GM19351 (cell line): ENCODE measurements around the gene SYT6.

Source experiments
- ATAC-seq: cut with Tn5 transposase; IDR thresholded peaks from one replicate; pipeline ENCODE4 v1.9.1; 2021; ENCODE audit warnings: mild to moderate bottlenecking, moderate library complexity; ENCODE audit not compliant: unreplicated experiment

Gene SYT6

DNA sequence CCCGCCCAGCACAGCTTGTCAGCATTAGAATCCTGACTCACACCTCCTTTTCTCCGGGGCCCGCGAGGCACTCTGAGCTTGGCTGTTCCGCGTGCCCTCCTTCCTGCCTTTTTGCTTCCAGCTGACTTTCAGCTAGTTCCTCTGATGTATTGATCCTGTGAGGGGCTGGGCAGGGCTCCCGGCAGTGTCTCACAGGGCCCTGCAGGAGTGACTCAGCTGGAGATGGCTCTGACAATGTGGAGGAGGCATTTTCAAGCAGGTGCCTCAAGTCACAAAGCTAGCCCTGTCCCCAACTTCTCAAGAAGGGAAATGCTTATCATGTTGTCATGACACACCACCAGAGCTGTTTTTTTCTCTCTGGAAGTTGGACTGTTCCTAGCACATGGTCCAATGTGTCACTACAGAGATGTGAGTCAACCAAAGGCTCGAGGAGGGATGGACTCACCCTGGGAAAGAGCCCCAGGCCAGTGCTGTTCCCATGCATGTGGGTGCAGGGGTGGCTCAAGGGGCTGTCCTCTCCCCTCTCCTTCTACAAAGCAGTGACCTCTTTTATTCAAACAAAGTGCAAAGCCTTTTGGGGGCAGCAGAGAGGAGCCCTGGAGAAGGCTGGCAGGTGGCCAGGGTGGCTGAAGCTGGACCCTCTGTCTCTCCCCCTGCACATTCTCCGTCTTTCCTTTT is 30.6 kb downstream of the SYT6 start:
- ATAC-seq = no peak

DNA sequence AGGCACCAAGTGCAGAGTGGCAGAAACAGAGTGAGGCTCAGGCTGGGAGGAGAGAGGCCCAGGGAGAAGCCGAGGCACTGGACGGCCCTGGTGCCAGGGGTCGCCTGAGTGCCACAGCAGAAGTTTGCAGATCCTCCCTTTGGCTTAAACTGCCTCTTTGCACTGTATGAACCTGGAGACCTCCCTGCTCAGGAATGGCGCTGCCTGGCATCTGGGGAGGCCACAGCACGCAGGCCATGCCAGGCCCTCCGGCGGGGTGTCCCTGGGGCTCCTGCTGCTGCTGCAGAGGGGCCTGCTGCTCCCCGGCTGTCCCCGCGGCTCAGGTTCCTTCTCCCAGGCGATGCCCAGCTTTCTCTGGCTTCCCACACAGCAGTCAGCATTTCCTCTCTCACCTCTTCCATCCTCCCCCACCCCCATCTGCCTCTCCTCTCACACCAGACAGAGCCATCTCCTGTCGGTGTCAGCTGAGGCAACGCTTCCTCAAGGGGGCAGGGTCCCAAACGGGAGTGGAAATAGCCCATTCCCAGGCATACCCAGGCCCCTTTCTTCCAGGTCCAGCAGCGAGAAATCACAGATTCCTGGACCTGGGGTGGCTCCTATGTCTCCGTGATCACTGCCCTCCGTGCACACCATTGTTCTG is 35.2 kb downstream of the SYT6 start:
- ATAC-seq = no peak

DNA sequence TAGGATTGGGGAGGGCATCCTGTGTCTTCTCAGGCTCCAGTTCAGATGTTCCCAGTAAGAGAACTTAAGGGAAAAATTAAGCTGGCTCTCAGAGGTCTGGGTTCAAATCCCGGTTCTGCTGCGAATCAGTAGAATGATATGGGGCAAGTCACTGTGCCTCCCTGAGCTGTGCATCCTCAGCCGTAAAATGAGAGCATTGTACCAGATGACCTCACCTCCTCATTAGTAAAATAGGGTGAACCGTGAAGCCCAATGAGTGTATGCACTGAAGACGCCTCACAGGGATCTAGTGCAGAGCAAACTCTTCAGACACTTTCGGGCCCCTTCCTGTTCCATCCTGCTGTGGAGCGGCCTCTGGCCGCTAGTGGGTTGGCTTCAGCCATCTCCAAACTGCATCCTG is 36.0 kb downstream of the SYT6 start:
- no peak for ATAC-seq

- no peak for ATAC-seq
These were observed 37.6 kb downstream of the SYT6 start for GRCh38 chr1:114116086-114116485.

DNA sequence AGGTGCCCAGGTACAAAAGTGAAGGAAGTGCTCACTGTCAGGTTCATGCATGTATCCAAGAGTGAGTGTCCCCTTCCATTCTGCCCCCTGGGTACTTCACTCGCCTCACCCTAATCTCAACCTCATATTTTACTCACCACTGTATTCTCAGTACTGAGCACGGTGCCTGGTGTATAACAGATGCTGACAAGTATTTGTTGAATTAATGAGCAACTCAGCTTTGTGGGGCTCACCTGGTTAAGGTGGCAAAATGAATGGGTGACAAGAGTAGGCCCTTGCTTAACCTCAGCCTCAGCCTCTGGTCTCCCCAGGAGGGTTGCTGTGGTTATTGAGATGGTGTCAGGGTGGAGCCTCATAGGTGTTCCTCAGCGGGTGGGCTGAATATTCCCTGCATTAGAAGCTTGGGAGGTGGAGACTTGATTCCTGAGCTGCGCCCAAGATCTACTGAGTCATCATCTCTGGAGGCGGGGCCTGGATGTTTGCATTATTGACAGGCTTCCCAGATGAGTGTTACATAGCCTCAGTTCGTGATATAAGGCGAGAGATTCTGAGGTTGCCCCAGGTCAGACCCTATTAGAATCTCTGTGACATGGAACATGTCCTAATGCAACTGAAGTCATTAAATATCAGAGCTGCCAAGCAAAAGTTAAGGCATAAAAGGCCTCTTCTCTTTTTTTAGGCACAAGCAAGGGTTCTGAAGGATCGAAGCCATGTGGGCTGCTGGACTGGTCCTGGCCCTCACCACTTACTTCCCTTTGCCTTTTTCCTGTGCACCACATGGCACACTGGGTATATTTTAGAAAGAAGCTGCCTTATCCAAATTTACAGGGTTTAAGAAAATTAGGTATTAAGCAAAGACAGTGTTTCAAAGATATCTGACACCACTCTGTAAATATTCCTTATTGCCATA is 39.2 kb downstream of the SYT6 start:
- no peak for ATAC-seq

DNA sequence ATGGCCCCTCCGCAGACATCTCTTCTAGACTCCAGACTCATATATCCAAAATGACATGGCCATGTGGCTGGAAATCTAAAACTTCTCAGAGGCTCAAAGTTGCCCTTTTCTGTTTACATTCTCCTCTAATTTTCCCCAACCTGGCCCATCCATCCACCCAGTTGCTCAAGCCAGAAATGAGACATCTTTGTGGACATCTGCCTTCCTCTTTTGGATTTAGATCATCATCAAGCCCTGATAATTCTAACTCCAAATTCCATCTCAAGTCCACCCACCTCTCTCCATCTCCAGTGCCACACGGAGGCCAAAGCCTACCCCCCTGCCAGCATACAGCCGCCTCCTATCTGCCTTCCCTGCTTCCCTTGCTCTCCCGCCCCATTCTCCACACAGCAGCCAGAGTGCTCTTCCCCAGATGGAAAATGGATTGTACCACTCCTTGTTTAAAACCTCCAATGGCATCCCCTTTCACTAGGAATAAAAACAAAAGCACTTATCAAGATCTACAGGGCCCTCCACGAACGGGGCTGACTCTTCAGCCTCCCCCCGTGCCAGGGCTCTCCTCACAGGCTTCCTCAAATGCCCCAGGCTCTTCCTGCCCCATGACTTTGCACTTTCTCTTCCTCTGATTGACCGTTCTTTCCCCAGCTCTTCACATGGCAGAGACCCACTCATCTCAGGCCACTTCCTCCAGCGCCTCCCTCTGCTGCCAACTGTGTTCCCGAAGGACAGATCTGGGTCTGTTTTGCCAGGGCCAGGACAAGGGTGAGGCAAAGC is 40.1 kb downstream of the SYT6 start:
- ATAC-seq = no peak

DNA sequence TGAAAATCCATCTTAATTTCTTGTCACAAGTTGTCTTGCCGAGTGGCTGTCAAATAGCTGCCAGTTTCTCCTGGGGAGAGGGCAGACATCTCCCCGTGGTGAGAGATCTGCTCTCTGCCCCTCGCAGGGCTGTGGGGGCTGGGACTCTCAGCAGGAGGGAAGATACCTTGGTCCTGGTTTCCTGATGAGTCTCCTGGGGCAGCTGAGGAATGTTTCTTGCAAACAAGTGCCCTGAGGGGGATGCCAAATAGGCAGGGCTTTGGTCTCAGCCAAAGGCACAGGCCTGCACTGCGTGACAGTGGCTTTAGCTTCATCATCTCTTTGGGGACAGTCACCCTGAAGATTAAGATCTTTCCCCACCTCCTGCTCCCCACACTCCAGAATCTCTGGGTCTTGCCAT is 40.9 kb downstream of the SYT6 start:
- no peak for ATAC-seq

GRCh38 chr1:114111731-114112641 is 41.7 kb downstream of the SYT6 start:
- no peak for ATAC-seq

GRCh38 chr1:114109981-114110380 is 43.7 kb downstream of the SYT6 start:
- ATAC-seq = no peak

DNA sequence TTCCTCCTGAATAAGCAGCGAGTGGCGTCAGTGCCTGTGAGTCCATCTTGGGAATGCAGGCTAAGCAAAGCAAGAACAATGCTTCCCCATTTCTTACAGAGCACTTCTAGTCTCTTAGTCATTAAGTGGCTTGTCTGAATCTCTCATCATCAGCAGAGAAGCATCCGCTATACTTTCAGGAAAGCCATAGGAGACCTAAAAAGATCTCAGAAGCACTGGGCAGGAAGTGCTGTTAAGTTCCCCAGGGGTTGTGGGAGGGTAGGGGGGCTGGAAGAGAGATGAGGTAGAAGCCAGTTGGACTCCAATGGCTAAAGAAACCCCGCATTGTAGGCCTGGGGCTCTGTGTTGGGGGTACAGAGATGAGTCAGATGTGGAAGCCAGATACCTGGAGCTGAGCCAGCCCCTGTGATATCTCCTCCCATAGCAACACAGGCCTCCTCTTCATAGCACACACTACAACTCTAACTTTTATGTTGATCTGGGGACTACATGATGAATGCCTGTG is 44.9 kb downstream of the SYT6 start:
- ATAC-seq = peak; percentile 95

DNA sequence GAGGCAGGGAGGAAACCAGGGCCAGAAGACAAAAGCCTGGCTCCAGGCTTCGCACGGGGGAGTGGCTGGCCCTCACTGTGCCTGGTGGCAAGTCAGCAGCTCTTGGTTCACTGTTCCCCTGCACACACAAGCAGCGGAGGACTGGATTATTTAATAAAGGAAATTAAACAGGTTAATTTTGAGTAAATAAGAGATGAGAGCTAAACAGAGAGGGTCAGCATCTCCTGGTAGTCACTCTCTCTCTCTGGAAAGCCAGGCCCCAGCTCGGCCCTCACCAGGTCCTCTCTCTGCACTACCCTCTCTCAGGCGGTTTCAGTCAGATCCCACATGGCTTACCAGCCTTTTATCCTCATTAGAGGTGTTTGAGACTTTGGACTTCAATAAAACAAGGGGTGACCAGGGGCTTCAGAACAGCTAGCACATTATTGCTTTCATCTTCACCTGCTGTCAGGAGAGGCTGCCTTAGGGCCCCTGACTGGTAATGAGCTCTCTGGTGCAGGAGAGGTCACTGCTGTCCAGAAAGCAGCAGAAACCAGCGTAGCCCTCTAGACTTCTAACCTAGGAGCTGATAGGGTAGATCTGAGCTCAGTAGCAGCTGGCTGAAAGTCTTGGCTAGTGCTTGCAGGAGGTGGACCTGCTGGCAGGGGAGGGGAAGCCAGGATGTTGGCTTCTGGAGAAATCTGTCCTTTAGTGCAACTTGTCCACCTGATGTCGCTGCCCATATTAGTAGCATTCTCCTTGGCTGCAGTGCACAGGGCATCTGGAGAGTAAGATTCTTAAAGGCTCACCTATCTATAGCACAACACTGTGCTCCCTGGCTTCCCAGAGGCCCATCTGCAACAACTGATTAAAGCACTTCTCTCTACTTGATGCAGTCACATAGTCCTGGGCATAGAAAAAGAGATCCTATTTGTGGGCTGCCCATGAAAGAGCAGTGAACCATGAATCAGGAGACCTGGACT is 45.9 kb downstream of the SYT6 start:
- no peak for ATAC-seq

DNA sequence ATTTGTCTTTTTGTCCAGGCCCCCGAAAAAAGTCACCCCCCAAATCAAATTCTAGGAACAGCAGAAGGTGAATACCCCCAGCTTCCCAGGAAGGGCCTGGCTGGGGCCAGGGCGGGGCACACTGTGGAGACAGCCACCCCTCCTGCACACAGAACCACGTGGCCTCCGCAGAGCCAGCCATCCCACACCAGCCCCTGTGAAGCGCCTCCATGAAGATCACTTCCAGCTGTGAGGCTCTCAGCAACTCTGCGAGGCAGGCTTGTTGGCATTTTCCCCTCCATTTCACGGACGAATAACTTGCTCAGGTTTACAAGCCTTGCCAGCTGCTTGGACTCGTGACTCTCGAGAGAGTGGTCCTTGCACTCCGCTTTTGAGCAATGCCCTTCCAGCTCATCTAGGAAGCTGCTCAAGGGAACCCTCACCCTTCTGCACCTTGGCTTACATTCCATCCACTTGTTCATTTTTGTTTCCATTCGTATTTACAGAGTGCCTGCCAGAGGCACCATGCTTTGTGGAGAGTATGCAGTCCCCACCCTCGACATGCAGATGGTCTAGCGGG is 48.2 kb downstream of the SYT6 start:
- no peak for ATAC-seq

DNA sequence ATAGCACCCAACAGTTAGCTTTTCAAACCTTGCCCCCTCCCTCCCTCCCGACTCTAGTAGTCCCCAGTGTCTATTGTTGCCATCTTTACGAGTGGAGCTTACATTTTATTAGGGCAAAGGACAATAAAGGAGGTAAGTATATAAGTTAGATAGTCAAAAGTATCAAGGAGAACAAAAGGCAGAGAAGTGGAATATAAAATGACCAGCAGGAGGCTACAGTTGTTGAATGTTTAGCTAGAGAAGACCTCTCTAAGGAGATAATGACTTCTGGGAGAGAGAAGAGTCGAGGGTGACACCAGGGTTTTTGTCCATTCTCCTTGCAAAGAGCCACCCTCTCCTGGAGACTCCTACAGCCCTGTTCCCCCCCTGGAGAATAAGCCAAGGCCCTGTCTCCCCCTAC is 48.7 kb downstream of the SYT6 start:
- ATAC-seq = no peak

- ATAC-seq = no peak
These were observed 49.7 kb downstream of the SYT6 start for GRCh38 chr1:114103992-114104391.

DNA sequence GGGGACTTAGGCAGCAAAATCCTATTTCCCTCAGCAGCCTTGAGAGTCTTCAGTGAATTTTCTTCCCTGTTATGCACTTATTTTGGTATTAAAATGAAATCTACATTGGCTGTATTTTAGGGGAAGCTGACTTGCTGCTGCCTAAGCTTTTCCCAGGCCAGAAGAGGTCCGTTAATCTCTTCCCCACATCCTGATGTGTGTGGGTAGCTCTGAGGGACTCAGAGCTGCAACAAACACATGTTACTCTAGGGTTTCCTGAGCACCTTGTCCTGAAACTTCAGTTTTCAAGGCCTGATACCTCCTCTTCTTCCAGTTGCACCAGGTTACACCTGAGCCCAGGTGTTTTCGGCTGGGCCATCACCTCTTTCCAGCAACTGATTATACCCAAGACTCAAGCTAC is 51.5 kb downstream of the SYT6 start:
- ATAC-seq = no peak

- no peak for ATAC-seq
These were observed 53.5 kb downstream of the SYT6 start for GRCh38 chr1:114100148-114100547.

DNA sequence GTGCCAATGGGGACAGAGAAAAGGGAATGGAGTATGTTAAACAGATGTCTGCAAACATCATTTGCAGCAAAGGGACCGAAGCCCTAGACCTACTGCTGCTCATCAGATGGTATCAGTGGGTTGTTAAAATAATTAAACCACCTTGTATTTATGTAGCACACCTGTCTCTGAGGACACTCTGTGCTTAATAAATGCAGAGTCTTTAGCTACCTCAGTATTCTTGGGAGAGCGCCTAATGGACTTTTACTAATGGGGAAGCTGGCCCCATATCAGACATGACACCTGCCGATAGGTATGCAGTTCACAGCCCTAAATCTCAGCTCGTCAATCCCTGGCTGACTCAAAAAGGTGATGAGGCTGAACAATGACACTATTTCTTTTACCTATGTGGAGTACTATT is 54.4 kb downstream of the SYT6 start:
- ATAC-seq = no peak

GRCh38 chr1:114097109-114097508 is 56.6 kb downstream of the SYT6 start:
- ATAC-seq = no peak
